HFF-Myc (cell line): ENCODE results near the gene HIVEP3.

Experiments
- DNase-seq: peaks from one replicate; pipeline ENCODE4 v3.0.0-alpha.2; 2011; ENCODE audit warnings: low read depth; ENCODE audit errors: extremely low read depth
- H3K4me3 ChIP-seq: replicated peaks from 2 replicates; pipeline ENCODE4 v1.5.1; 2011; ENCODE audit warnings: low read depth, mild to moderate bottlenecking, control low read depth, low read length
- TF ChIP-seq, protein P1 (sequence below): IDR thresholded peaks from 2 replicates; pipeline ENCODE4 v1.5.1; 2012; ENCODE audit warnings: mild to moderate bottlenecking, low read depth, low read length, control low read depth; ENCODE audit errors: missing control alignments

Gene HIVEP3

DNA sequence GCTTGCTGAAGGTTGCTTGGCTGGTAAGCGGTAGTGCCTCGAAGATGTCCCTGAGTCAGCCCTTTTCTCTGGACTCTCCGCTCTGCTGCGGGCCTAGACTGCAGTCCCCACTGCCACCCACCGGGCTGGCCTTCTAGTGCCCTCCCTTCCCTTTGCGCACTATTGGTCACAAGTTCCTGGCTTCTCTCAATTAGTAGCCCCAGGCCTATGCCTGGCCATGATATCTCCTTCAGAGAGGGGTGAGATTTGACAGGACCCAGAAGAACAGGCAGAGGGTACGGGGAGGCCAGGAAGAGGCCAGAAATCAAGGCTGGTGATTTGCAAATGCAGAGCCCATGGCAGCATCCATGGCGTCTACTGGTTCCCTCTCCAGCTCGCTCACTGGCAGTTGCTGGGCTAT lies 207.7 kb downstream of the HIVEP3 start:
- TF ChIP-seq, protein P1, sequence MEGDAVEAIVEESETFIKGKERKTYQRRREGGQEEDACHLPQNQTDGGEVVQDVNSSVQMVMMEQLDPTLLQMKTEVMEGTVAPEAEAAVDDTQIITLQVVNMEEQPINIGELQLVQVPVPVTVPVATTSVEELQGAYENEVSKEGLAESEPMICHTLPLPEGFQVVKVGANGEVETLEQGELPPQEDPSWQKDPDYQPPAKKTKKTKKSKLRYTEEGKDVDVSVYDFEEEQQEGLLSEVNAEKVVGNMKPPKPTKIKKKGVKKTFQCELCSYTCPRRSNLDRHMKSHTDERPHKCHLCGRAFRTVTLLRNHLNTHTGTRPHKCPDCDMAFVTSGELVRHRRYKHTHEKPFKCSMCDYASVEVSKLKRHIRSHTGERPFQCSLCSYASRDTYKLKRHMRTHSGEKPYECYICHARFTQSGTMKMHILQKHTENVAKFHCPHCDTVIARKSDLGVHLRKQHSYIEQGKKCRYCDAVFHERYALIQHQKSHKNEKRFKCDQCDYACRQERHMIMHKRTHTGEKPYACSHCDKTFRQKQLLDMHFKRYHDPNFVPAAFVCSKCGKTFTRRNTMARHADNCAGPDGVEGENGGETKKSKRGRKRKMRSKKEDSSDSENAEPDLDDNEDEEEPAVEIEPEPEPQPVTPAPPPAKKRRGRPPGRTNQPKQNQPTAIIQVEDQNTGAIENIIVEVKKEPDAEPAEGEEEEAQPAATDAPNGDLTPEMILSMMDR, result no peak
- no peak for DNase-seq
- no peak overlapping the region for H3K4me3 ChIP-seq

DNA sequence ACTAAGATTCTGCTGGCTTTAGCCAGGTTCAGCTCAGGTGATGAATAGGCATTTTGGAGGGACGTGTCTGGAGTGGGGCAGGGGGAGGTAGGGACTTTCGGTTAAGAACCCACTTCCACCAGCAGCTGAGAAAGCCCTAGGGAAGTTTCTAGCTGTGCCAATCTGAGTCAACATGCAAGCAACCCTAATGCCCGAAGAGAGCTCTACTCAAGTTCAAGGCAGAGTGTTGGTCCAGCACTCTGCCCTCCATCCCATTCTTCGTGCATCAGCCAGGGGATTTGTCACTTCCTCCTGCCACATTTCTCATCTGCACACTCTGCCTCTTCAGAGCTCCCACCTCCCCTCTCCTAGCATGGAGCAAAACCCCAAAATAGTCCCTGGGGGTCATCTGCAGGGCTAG lies 208.8 kb downstream of the HIVEP3 start:
- H3K4me3 ChIP-seq, result no peak overlapping the region
- no peak for DNase-seq

DNA sequence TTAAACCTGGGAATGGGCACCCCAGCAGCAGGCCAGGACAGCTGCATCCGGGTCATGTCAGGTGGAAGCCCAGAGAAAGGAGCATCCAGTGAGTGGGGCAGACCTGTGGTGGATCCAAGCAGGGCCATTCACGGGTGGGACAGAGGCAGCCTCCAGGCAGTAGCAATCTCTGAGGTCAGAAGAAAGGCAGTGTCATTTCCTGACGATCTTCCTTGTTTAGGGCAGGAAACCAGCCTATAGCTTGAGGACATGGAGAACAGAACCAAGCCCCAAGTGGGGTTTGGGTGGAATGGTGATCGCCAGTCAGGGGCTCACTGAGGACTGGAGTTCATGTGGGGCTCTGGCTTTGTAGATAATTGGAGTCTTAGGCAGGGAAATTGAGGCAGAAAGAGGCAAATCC lies 209.4 kb downstream of the HIVEP3 start:
- H3K4me3 ChIP-seq, result no peak overlapping the region
- no peak for DNase-seq

More for the DNA sequence above, 208.8 kb downstream of the HIVEP3 start:
- TF ChIP-seq, protein P1, result no peak

DNA sequence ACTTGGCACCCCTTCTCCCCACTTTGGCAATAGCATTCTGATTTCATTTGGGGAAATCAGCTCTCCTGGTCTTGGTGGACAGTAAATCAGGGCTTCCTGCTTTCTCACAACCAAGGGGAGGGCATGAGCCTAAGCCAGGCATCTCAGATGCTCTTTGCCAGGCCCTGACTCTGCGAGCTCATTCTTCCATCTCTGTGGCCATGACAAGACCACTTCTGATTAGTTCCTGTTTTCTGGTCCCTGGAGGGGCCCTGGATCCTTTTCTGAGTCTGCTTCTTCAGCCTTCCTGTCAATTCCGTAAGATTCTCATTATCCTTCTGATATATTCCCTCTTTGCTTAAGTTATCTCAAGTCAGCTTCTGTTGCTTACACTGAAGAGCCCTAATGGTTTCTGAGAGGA lies 210.4 kb downstream of the HIVEP3 start:
- TF ChIP-seq, protein P1, result no peak
- no peak overlapping the region for H3K4me3 ChIP-seq
- no peak for DNase-seq

More for the DNA sequence above, 209.4 kb downstream of the HIVEP3 start:
- TF ChIP-seq, protein P1, result no peak

DNA sequence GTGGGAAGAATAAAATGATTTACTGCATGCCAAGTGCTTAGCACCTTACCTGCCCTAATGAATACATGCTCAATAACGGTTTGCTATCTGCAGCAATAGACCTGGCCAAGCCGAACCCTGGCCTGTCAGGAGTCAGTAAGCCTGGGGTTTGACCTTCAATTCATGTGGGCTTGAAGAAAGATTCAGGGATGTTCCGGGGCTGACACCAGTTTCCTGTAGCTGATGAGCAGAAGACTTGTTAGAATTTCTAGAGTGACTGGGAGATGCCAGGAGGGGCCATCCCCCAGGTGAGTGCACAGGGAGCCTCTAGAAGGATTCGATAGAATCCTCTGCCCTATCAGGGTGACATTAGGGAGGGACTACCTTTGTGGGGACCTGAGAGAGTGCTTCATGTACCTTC lies 210.9 kb downstream of the HIVEP3 start:
- H3K4me3 ChIP-seq, result no peak overlapping the region
- TF ChIP-seq, protein P1, result no peak
- no peak for DNase-seq

DNA sequence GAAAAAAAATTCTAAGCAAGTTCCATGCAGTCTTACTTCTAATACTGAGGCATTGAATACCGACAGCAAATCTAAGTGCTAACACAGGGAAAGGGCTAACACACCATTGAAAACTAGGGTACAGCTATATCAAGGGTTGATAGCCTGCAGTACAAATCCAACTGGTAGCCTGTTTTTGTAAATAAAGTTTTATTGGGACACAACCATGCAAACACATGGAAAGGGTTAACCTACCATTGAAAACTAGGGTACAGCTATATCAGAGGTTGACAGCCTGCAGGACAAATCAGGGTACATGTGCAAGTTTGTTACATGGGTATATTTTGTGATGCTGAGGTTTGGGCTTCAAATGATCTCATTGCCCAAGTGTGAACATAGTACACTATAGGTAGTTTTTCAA lies 212.9 kb downstream of the HIVEP3 start:
- H3K4me3 ChIP-seq, result no peak overlapping the region
- TF ChIP-seq, protein P1, result no peak
- DNase-seq, result no peak

DNA sequence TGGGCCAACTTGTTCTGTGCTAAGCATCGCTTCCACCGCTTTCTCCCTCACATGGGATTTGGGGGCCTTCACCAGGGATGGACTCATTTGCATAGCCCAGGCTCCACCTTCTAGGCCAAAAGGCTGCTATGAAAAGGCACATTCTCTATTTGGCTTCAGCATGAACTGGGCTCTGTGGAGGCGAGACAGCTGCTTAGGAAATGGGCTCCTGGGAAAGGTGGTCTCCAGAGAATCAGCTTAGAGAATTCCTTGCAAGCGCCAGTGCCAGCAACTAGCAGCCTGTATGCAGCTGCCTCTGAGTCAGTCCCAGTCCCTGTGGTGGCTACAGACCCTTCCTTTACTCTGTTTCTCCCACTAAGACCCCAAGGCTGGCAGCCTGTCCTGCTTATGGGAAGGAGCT lies 214.5 kb downstream of the HIVEP3 start:
- TF ChIP-seq, protein P1, result no peak
- no peak overlapping the region for H3K4me3 ChIP-seq
- no peak for DNase-seq
